Endometrial microvascular endothelial cells (primary cell): ENCODE data around the gene SEMA3B. TPM values are rescaled to one million over a fixed set of nuclear protein-coding genes. Genes with fewer than 3 reads are reported as not detected.
"Not testable (repeated sequence)": the region's sequence is repeated elsewhere in the genome, so short reads cannot be mapped to it uniquely, and the experiment has no call there.

Experiments
- in situ Hi-C: cut with HindIII; loops from 2 replicates; pipeline ENCODE4 v1.10.0; 2017; ENCODE audit warnings: low sequenced_read_pairs, low pct_unique_long_range_greater_than_20kb; ENCODE audit errors: inconsistent ontology term
- total RNA-seq: library from RNA; depleted of rRNA; stranded (reverse); fragments of >200 nt; gene quantifications from one replicate; pipeline ENCODE4 v1.2.3, GENCODE V29; 2015; ENCODE audit errors: inconsistent ontology term

Gene SEMA3B
- total RNA-seq, 1 donor from 2014 or later = 0.19 TPM

- in situ Hi-C loops = no loop called here
Observed at GRCh38 chr3:50299638-50299928, 30.6 kb downstream of the SEMA3B start.

GRCh38 chr3:50299929-50300680 lies 31.2 kb downstream of the SEMA3B start:
- in situ Hi-C loops = no loop called here

GRCh38 chr3:50300681-50301254 lies 31.8 kb downstream of the SEMA3B start:
- in situ Hi-C loops = no loop called here

GRCh38 chr3:50302095-50303012 lies 33.4 kb downstream of the SEMA3B start:
- in situ Hi-C loops = no loop called here

GRCh38 chr3:50303013-50303815 lies 34.3 kb downstream of the SEMA3B start, which contains the start of gene HYAL1:
Gene HYAL1, minus strand, starts transcription at chr3:50303574. Its CDS starts 618 bp downstream, at chr3:50302956.
- in situ Hi-C loops = no loop called here

- in situ Hi-C loops = no loop called here
Observed at GRCh38 chr3:50304601-50305000, 35.7 kb downstream of the SEMA3B start.

GRCh38 chr3:50312041-50312440 lies 43.1 kb downstream of the SEMA3B start:
- in situ Hi-C loops = not testable (repeated sequence)

- in situ Hi-C loops = no loop called here
Observed at GRCh38 chr3:50314342-50314741, 45.4 kb downstream of the SEMA3B start.

GRCh38 chr3:50314816-50315215 lies 45.9 kb downstream of the SEMA3B start:
- in situ Hi-C loops = no loop called here

GRCh38 chr3:50316657-50317242 lies 47.8 kb downstream of the SEMA3B start:
- in situ Hi-C loops = no loop called here

- in situ Hi-C loops = no loop called here
Observed at GRCh38 chr3:50317300-50317699, 48.4 kb downstream of the SEMA3B start.

- in situ Hi-C loops = no loop called here
Observed at GRCh38 chr3:50318163-50318562, 49.2 kb downstream of the SEMA3B start.

- in situ Hi-C loops = no loop called here
Observed at GRCh38 chr3:50318615-50319014, 49.7 kb downstream of the SEMA3B start.

GRCh38 chr3:50319181-50319893 lies 50.4 kb downstream of the SEMA3B start:
- in situ Hi-C loops = no loop called here

- in situ Hi-C loops = no loop called here
Observed at GRCh38 chr3:50319894-50320625, 51.1 kb downstream of the SEMA3B start.

GRCh38 chr3:50320853-50321335 lies 51.9 kb downstream of the SEMA3B start:
- in situ Hi-C loops = no loop called here
